Activated CD8-positive, alpha-beta memory T cell treated with anti-CD3 and anti-CD28 coated beads, Interleukin-2, amount 50 U/mL, for 1 hour (primary cell): Measurements from ENCODE around the gene MCCC1.
"Not testable (repeated sequence)": the region's sequence is repeated elsewhere in the genome, so short reads cannot be mapped to it uniquely, and the experiment has no call there.

Experiments
- DNase-seq: peaks from one replicate; pipeline ENCODE4 v3.0.0-alpha.2; 2020; ENCODE audit errors: extremely low read depth

Gene MCCC1

DNA sequence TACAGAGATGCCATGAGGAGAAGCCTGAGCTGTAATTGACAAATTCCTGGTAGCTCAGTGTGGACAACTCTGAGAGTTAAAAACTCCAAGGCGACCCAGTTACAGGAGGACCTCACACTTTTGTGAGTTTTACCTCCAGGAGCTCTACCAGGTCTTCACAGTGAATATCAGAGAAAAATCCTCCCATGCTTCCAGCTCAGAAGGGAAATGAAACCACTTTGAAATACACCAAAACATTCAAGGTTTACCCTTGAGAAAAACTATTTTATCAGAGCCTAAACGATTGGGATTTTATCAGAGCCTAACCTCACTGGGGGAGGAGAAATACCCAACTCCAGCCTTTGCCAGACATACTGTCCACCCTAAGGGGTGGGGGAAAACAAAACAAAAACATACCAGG is 52.4 kb downstream of the MCCC1 start:
- DNase-seq: no peak

DNA sequence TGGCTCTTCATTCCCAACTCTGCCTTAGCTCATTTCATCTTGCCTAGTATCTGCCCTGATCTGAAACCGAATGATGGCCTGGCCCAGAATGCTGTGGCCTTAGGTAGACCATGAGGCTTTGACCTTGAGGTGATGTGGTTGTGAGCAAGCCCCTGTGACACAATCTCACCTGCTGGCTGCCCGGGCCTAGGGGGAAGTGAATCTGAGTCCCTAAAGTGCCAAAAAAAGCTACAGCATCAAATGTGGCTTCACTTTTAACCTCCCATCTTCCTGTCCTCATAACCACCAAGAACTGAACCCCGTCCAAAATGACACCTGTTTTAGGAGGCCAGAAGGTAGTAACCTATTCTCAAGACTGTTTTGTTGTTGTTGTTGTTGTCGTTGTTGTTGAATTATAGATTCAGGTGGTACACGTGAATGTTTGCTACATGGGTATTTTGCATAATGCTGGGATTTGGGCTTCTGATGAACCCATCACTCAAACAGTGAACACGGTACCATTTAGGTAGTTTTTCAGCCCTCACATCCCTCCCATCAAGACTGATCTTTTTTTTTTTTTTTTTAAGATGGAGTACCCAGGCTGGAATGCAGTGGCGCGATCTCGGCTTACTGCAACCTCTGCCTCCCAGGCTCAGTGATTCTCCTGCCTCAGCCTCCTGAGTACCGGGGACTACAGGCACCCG is 54.6 kb downstream of the MCCC1 start:
- DNase-seq: no peak

DNA sequence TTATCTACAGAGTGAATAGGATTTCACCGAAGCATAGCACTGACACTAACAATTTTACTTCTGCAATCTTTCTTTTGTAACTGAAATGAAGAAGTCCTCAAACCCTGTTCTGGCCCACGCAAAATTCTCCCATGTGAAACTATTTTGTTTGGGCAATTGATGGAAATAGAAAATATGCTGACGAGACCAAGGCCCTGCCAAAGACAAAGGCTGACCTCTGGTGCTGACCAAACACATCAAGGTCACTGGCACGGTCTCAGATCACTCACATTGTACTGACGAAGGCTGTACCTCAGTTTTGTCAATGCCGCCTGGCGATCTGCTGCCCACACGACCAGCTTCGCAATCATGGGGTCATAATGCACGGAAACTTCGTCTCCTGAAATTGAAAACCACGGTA is 60.5 kb downstream of the MCCC1 start:
- DNase-seq: no peak

DNA sequence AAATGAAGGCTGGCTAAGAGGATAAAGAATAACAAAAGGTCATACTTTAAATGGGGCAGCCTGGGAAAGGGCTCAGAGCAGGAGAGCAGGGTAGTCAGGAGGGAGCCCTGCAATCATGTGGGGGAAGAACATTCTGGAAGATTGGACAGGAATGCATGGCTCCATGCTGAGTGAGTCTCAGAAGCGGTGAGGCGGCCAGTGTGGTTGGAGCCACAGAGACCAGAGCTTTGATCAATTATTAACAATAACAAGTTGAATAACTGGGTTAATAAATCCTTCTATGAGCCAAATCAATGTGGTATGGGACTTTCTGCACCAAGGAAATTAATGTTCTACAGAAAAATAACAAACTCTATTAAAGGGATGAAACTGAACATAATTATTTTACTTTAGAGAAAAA is 61.1 kb downstream of the MCCC1 start:
- DNase-seq: no peak

DNA sequence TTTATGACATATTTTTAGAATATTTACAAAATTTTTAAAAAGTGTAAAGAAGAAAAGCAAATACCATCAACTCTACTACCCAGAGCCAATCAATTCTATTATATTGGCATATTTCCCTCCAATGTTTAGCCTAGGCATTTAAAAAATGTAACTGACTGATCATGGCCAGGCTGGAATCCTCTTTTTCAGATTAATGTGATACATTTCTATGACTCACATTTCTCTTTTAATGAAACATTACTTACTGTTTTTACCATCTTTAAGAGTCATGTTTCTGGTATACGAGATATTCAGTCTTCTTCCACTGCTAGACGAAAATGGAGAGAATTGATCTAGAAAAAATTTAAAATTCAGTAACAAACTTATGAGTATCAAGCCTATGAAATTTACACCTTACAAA is 65.5 kb downstream of the MCCC1 start:
- no peak for DNase-seq

DNA sequence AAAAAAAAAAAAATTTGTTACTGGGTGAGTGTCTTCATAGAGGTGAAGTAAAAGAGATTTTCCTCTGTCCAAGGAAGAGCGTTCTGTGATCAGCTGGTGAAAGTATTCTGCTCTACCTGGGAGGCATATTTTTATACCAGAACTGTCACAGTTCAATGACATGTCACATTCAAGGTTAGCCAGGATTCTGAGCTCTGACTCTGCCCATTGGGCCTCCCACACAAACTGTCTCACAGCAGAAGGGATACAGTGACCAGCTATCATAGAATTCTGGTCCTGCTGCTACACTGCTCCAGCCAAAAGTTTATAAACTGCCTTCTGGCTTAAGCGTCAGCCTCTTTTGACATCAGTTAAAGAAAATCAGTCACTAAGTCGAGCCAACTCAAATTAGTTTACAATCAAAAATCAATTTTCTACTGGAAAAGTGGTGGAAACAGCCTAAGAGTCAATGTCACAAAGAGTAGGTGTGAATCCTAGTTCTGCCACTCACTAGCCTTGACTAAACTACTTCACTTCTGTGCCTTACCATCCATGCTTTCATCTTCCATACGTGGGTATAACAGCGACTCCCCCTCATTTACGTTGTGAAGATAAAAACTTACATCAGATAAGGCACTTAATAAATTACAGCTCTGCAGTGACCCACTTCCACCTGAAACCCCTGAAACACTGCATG is 66.3 kb downstream of the MCCC1 start:
- DNase-seq: no peak

DNA sequence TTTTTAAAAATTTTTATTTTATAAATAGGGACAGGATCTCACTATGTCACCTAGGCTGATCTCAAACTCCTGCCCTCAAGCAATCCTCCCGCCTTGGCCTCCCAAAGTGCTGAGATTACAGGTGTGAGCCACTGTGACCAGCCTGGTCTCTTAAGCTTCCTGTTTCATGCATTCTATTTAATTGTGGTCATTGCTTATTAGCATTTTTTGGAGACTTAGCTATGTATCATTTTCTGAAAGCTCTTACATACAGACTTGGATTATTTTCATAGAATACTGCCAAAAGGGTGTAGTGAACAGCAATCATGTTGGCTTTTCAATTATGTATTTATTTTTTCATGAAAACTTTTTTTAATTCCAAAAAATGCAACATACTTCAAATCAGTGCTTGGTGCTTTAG is 67.5 kb downstream of the MCCC1 start:
- no peak for DNase-seq

DNA sequence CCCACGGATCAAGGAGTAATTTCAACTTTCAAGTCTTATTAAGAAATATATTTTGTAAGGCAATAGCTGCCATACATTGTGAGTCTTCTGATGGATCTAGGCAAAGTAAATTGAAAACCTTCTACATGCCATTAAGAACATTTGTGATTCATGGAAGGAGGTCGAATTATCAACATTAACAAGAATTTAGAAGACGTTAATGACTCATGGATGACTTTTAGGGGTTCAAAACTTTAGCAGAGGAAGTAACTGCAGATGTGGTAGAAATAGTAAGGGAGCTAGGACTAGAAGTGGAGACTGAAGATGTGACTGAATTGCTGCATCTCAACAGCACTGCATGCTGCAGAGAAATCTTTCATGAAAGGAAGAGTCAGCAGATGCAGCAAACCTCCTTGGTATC is 70.9 kb downstream of the MCCC1 start:
- no peak for DNase-seq

DNA sequence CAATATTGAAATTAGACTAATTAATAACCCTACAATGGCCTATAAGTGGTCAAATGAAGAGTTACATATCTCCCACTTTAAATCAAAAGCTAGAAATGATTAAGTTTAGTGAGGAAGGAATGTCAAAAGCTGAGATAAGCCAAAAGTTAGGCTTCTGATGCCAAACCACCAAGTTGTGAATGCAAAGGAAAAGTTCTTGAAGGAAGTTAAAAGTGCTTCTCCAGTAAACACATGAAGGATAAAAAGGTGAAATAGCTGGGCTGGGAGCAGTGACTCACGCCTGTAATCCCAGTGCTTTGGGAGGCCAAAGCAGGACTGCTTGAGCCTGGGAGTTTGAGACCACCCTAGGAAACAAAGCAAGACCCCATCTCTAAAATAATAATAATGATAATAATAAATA is 72.0 kb downstream of the MCCC1 start:
- no peak for DNase-seq

DNA sequence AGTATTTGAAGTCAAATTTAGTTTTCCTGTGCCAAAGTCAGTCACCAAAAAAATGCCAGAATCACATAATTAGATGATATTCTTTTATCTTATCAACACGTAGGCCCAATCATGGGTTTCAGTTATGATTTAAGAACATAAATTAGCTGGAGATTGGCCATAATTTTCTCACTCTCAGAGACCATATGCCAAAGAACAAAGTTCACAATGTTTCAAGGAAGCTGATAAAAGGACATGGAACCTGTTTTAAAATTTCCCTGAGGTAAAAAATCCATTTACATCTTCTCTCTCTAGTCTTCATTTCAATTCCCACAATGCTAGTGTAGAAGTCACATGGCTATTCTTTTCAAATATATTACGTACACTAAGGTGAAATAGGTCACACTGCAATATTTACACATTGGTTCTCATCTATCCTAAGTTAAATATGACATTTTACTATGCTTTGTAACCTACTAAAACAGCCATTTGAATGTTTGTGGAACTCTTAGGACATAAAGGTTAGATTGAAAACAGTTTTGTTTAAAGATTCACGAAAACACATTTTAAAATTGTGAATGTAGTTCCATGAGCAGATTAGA is 76.3 kb downstream of the MCCC1 start:
- DNase-seq: no peak

DNA sequence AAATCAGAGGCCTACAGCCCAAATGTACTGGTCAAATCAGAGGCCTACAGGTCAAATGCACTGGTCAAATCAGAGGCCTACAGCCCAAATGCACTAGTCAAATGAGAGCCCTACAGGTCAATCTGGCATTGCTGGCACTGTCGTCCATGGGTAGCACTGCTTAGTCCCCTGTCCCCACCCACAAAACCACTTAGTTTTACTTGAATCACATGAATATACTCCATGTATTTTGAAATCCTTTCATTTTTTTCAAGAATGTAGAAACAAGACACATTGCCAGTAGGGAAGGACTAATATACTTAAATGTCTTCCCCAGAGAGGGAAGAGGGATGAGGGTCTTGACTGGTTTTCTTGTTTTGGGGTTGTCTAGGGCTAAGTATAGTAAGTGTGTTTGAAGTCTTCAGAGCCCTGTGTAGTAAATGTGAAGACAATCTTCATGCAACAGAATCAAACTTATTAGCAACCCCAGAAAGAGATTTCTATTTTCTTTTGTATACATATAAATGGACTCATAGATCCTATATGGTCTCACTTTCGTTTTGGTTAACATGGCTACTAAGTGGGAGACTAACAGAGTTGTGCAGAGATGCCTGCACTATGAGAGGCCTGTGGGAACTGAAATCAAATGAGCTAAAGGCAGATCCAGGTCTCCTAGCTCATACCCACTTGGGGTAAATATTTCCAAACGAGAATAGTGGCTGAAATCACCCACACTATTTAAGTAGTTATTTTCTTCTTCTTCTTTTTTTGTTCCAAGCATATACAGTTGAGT is 80.7 kb downstream of the MCCC1 start:
- DNase-seq: no peak

DNA sequence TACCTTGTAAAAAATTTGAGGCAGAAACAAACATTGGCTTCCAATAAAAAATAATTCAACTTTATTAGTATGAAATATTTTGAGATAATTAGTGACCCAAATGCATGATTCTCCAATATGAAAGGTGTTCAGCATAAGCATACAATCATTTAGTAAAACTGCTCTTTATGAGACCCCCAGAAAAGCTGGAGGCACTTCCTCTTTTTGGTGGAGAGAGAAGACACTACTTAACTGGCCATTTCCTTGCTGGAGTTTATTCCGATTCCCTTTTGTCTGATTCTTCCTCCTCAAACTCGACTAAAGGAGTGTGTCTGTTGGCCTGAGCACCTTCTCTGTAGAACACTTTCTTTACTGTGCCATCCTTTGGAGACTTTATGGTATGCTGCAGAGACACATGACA is 84.1 kb downstream of the MCCC1 start:
- DNase-seq: no peak

DNA sequence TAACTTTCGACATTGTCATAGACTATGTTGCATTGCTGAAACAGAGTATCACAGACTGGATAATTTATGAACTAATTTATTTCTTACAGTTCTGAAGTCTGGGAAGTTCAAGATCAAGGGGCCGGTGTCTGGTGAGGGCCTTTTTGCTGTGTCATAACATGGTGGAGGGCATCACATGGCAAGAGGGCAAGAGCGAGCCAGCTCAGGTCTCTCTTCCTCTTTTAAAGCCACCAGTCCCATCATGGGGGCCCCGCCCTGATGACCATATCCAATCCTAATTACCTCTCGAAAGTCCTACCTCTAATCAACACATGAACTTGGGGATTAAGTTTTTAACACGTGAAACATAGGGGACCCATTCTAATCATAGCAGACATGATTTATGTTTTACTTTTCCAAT is 85.4 kb downstream of the MCCC1 start:
- no peak for DNase-seq

DNA sequence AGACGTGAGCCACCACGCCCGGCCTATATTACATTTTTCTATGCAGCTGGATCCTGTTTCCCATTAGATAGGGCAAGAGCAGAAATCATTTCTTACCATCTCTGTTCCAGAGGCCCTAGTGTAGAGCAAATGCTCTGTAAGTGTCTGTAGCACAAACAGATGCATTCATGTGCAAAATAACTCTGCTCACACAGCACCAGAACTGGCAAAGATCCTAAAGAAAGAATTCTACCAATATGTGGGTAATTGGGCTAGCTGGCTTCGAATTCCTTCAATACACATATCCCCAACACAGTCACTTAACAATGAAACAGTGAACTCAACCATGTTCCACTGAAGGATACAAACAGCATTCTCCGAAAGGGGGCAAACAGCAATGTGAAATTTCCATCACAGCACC is 86.2 kb downstream of the MCCC1 start:
- no peak for DNase-seq

DNA sequence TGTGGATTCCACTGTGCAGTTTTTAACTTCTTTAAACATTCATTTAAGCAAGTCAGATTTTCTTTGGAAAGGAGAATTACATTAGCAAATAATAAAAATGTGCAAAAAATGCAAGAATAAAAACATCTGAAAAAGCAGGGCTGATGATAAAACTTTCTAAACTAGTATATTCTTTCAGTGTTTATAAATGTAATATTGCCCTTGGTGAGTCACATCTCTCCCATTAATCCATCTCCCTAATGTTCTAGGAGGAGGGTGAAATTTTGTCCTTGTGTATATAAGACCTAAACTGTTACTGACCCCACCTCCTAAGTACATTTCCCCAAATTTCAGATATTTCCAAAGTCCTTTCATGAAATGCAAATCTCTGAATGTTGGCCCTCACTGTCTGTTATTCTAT is 90.5 kb downstream of the MCCC1 start:
- no peak for DNase-seq

DNA sequence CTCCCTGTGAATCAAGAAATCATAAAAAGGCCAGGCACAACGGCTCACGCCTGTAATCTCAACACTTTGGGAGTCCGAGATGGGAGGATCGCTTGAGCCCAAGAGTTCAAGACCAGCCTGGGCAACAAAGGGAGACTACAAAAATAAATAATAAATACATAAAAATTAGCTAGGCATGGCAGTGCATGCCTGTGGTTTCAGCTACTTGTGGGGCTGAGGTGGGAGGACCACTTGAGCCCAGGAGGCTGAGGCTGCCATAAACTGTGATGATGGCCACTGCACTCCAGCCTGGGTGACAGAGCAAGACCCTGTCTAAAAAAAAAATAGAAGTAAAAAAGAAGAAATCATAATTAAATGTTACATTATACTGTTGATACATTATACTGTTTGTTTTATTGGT is 91.0 kb downstream of the MCCC1 start:
- no peak for DNase-seq

DNA sequence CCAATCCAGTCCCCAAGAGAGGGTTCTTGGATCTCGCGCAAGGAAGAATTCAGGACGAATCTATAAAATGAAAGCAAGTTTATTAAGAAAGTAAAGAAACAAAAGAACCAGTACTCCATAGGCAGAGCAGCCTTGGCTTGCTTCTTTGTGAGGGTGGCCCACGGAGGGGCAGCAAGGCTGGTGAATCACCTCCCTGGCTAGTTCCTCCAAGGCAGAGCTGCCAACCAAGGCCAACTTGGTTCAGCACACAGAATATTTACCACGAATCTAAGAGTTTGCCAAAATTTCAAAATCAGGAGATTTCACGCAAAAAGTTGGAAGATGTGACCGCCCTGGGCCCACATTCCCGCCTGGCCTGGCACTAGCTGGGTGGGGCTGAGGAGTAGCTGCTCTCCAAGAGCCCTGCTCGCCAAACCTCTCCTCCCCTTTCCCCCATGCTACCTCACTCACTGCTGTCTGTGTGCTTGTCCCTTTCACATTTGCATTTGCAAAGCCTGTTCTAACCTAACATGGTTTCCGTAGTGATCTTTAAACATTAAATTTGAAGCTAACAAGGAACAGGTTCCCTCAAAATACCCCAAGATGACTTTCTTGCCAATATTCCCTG is 92.8 kb downstream of the MCCC1 start:
- no peak for DNase-seq

DNA sequence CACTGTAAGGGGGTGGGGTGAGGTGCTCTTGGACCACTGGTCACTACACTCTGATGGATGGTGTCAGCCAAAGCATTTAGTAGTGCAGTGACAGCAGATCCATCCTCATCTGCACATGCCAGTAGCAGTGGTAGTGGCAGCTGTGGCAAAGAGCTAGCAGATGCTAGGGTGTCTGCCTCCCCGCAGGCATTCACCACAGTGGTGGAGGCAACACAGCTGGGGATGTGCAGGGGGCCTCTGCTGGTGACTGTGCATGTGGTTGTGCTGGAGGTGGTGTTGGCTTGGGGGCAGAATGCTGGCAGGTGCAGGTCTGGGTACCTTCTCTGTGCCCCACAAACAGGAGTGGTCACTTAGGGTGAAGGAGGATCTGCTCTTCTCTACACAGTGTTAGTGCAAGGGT is 99.5 kb downstream of the MCCC1 start:
- DNase-seq: no peak

DNA sequence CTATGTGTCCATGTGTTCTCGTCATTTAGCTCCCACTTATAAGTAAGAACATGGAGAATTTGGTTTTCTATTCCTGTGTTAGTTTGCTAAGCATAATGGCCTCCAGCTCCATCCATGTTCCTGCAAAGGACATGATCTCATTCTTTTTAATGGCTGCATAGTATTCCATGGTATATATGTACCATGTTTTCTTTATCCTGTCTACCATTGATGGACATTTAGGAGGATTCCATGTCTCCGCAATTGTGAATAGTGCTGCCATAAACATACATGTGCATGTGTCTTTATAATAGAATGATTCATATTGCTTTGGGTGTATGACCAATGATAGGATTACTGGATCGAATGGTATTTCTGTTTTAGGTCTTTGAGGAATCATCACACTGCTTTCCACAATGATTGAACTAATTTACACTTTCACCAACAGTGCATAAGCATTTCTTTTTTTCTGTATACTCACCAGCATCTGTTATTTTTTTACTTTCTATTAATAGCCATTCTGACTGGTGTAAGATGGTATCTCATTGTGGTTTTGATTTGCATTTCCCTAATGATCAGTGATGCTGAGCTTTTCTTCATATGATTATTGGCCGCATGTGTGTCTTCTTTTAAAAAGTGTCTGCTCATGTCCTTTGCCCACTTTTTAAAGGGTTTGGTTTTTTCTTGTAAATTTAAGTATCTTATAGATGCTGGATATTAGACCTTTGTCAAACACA is 105.7 kb downstream of the MCCC1 start:
- DNase-seq: not testable (repeated sequence)

DNA sequence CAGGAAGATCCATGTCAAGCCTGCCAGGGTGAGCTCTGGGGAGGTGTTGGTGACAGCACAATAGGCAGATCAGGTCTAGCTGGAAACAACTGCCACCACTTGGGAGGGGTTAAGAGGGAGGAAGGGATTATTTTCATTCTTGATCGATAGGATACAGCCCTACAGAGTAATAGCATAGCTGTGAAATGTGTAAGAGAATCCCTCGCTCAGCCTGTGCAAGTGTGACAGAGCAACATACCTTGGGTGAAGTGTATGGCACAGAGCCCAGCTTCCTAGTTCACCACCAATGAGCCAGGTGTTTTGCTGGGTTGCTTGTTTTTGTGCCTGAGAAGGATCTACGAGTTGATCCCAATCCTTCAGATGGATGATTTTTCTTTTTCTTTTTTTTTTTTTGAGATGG is 109.7 kb downstream of the MCCC1 start:
- no peak for DNase-seq

DNA sequence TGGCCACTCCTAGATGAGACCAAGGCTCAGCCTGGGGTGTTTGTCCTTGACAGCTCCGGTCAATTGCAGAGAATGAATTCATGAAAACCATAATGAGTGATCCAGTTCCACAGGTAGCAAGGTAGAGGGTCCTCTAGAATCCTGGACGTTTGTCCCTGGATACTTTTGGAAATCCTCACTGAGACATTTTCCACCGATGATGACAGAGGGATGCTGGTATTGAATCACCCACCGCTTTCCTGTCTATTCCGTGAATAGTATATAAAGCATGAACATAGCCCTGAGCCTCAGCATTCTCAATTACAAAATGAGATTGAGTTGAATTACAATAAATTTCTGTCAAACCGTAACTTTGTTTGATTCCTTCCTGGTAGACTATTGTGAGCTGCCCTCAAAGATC is 113.3 kb downstream of the MCCC1 start:
- DNase-seq: no peak

DNA sequence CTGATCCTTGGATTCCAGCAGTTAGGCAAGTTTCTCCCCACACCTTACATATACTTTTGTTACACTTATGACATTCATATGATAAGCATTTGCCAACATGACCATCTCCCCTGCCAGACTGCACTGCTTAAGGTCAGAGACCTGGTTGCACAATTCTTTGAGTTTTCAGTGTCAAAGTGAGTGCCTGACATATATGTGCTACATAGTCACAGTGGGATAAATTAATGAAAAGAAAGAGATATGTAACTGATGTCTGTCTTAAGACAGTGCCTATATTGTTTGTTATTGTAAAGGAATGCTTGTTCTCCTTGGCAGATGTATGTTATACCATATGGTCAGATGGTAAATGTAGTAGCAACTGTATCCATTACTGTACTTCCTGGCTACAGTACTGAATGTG is 115.4 kb downstream of the MCCC1 start:
- no peak for DNase-seq
